A549 (cell line): Measurements from ENCODE around the gene SUFU.

ENCODE experiments used
- PHF8 ChIP-seq: fragments of 200-600 bp; sonication (generic); IDR thresholded peaks from 2 replicates; pipeline ENCODE4 v1.6.1; 2016; ENCODE audit warnings: low read depth, mild to moderate bottlenecking, antibody characterized with exemption, moderate library complexity, borderline replicate concordance
- POLR2A ChIP-seq: IDR thresholded peaks from 2 replicates; pipeline ENCODE4 v1.6.1; 2012; ENCODE audit warnings: mild to moderate bottlenecking, low read length
- SMC3 ChIP-seq: fragments of >200 bp; sonication (Bioruptor Twin); formaldehyde crosslinking; IDR thresholded peaks from 3 replicates; pipeline ENCODE4 v1.6.1; 2018; ENCODE audit warnings: inconsistent platforms

DNA sequence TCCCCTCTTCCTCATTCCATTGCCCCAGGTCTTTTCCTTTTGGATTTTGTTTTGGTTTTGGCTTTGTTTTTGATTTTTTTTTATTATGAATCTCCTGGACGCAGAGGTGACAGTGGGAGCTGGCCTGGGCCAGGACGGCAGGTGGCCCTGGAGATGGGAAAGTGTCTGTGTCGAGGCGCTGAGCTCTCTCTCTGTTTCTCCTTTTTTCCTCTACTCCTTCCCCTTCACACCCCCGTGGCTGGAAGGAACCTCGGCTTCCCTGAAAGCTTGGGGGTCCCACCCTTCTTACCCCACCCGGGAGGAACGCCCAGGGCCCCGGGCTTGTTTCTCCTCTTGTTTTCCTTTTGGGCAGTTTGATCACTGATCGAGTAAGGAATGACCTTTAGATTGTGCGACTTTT, 153.7 kb downstream of the SUFU start:
- TF ChIP-seq PHF8 (no peak), SMC3 (no peak), POLR2A (no peak)
